Gastroesophageal sphincter (tissue), 3 donors: ENCODE measurements around the gene PROKR1.

ENCODE experiments used
- POLR2A ChIP-seq, 2 donors: fragments of 450-650 bp; IDR thresholded peaks; one replicate each; pipeline ENCODE4 v1.6.1; 2017; ENCODE audit warnings: antibody characterized with exemption in 2 of 2, mild to moderate bottlenecking in 2 of 2, moderate library complexity in 1 of 2
- TF ChIP-seq, protein P1 (sequence below), 4 experiments: fragments of 200-600 bp in 2 of 4; fragments of 450-650 bp in 2 of 4; sonication (generic) in 1 of 4; IDR thresholded peaks; one replicate each; pipeline ENCODE4 v1.5.1; 2017 to 2019; ENCODE audit warnings: antibody characterized with exemption in 4 of 4, mild to moderate bottlenecking in 2 of 4, moderate library complexity in 2 of 4

DNA sequence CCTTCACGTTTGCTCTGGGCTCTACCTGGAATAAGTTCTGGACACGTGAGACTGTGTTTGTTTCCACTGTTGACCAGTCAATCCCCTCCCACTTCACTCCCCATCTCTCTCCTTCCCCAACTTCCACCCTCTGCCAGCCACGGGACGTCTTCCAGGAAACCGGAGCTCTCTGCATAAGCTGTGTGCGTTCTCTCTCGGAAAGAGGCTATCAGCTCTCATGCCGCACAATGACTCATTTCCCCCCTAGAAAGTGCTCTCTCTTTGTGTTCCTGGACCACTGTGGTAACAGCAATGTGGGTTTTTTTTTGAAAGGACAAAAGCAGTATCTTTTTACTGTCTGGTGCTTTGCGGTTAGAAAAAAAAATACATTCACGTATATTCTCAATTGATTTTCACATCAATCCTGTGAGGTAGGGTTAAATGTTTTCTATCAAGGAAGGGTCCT lies 10.2 kb downstream of the PROKR1 start:
- no peak for TF ChIP-seq POLR2A (IDR thresholded peaks at IDR 0.05)
- TF ChIP-seq, protein P1, sequence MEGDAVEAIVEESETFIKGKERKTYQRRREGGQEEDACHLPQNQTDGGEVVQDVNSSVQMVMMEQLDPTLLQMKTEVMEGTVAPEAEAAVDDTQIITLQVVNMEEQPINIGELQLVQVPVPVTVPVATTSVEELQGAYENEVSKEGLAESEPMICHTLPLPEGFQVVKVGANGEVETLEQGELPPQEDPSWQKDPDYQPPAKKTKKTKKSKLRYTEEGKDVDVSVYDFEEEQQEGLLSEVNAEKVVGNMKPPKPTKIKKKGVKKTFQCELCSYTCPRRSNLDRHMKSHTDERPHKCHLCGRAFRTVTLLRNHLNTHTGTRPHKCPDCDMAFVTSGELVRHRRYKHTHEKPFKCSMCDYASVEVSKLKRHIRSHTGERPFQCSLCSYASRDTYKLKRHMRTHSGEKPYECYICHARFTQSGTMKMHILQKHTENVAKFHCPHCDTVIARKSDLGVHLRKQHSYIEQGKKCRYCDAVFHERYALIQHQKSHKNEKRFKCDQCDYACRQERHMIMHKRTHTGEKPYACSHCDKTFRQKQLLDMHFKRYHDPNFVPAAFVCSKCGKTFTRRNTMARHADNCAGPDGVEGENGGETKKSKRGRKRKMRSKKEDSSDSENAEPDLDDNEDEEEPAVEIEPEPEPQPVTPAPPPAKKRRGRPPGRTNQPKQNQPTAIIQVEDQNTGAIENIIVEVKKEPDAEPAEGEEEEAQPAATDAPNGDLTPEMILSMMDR (IDR thresholded peaks at IDR 0.05) = no peak
